ENCODE data around the gene BIRC5.
"Not testable (repeated sequence)": the region's sequence is repeated elsewhere in the genome, so short reads cannot be mapped to it uniquely, and the experiment has no call there.

GRCh38 chr17:78235022-78235421, 21.0 kb downstream of the BIRC5 start:
- TF ChIP-seq CTCF (IDR thresholded peaks at IDR 0.05); POLR2AphosphoS5 (IDR thresholded peaks at IDR 0.05; ENCODE audit: low read depth, low read length); TCF7L2 (IDR thresholded peaks at IDR 0.05; ENCODE audit: low read depth, low read length); REST (IDR thresholded peaks at IDR 0.05; ENCODE audit: insufficient read depth in 1 of 2, low read depth in 2 of 2, low read length in 1 of 2): not testable (repeated sequence)
